Measurements from ENCODE around the gene C4orf50.

- TF ChIP-seq CTCF (IDR thresholded peaks at IDR 0.05; ENCODE audit: borderline replicate concordance, extremely low read depth, low read length, poor library complexity, severe bottlenecking) = no peak
- TF ChIP-seq EZH2 (IDR thresholded peaks at IDR 0.05; ENCODE audit: borderline replicate concordance, low read depth, low read length, severe bottlenecking) = no peak
These were observed 13.1 kb downstream of the C4orf50 start for GRCh38 chr4:6005175-6005574.

Measured in DND-41 (cell line).